NCI-H1436 (cell line): ENCODE results near the gene NPAS2.

Experiments
- DNase-seq: peaks from one replicate; lab custom pipeline; 2025; lab: John Stamatoyannopoulos, UW

The NPAS2 gene

DNA sequence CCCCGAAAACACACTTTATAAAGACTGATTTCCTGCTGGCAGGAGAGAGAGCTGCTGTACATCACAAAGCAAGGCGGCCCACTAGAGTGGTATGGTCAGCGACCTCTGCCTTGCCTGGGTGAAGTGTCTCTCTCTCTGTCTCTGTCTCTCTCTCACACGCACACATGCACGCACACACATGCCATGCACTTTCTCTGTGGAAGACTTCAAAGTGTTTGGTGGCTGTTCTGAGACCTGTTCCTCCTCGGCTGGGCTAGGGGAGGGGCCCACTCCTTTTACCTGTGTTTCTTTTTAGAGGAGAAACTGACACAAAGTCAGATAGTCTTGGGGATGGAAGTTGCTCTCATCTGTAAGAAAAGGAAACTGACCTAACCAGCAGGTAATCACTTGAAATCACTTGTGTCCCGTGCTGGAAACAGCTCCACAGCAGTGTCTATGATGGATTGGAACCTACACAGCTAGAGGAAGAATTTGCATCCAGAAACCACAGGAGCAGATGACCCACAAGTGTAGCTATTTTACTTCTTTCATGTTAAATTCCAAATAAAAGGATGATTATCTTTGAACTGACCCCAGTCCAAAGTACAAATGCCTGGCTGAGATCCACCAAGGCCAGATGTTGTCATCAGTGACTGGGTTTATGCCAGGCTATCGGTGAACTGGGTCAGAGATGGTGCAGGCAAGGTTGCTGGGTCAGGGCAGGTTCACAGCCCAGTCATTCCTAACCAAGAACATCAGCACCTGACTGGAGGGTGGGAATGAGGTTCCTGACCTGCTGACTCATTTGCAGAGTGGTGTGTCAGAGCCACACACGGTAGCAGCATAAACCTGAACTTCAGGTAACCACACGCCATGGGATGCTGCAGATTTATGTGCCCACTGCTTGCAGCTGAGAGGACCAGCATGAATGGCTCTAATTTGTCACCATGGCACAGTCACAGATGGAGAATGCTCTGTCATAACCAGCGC is 63.0 kb downstream of the NPAS2 start:
- DNase-seq, result no peak

DNA sequence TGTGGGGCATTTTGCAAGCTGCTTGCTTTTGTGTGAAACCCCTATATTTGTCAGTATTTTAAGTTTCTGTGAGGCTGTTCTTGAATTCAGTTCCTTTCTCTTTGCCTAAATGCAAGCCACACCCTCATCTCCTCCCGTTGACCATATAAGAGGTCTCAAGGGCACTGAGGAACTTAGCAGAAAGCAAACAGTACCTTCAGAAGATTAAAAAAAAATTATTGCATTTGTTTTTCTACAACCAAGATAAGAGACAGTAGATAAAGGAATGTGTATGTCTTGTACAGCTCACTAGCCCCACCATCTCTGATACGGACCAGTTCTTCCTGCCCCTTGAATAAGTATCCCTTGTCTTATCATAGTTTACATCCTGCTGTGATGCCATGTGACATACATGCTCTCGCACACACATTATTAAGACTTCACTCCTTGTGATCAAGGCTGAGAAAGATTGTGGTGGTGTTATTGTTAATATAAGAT is 64.2 kb downstream of the NPAS2 start:
- no peak for DNase-seq

DNA sequence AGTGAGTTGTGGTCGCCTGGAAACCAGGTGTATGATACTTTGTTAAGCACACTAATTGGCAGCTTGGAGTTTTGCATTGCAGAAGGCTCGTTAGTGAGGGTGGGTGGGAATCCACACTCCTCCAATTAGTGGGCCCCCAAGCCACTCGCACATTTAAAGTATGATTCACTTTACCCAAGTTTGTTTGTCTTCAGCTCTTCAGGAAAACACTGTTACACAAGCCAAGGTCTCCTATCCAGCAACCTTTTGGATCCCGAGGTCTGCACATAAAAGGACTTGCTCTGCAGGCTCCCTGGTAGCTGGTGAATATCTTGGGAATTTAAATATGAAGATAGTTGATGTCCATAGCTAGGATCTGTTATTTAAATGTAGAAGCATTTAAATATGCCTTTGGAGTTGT is 66.1 kb downstream of the NPAS2 start:
- DNase-seq, result no peak

DNA sequence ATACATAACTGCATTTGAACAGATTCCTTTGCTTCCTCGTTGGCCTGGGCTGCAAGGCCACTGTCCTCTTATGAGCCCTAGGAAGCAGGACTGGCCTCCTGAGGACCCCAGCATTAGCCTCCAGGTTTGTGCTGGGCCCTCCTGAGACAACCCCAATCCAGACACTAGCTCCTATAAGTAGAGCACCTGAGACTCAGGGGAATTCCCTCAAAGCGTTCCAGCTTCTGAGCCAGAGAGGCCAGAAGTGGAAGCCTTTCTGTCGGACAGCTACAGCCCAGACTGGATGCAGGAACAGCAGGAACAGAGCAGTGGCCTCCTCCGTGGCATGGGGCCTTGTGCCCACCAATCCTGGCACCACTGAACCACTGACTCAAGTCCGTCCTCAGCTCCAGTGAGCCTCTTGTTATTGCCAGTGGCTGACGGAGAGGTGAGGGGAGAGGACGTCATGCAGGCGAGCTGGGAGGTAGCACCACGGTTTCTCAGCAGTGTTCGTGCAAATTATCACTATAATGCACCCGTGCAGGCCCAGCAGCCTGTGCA is 67.2 kb downstream of the NPAS2 start:
- no peak for DNase-seq

DNA sequence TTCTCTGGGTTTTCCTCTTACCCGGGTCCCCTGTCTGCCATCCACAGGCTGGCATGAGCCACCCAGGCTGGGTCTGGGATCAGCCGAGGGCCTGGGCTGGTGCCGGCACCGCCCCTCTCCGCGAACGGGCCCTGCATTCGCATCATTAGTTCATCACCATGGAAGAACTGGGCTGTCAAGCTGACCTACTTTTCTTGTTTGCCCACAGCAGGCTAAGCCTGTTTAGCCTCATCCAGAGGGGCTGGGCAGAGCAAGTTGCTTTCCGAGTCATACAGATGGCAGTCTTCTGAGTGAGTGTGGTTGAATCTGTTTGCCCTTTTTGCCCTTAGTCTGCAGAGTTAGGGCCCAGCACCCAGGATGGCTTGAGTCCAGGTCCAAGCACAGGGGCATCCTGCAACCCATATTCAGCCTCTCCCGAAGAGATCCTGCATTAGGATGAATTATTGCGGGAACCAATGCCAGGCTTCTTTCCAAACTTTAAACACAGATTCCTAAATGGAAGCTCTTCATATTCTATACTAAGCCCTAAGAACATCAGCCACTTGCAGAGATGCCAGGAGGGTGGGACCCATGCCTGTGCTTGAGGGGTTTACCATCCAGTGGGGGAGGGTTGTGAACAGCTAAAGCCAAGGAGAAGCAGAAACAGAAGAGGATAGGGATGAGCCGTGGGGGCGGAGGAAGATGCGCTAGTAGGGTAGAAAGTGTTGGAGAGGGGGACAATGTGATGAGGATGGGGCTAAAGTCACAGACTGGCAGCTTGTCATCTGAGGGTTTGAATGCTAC is 68.0 kb downstream of the NPAS2 start:
- no peak for DNase-seq

DNA sequence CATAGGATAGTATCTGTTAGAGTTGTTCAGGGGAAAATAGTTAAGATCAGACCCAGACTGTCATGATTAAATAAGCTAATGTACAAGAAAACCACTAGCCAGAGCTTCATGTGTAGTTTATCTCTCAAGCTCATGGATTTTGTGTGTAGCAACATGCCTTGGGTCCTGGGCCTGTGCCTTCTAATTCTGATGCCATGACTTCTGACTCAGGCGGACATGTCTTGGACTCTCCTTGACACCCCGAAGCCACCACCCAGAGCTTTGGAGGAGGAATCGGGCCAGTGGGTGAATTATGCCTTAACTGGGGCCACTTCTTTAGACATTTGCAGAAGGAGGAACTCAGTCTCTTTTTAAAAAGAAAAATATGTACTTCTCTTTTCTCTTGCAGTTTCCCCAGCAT is 68.7 kb downstream of the NPAS2 start:
- DNase-seq, result no peak

DNA sequence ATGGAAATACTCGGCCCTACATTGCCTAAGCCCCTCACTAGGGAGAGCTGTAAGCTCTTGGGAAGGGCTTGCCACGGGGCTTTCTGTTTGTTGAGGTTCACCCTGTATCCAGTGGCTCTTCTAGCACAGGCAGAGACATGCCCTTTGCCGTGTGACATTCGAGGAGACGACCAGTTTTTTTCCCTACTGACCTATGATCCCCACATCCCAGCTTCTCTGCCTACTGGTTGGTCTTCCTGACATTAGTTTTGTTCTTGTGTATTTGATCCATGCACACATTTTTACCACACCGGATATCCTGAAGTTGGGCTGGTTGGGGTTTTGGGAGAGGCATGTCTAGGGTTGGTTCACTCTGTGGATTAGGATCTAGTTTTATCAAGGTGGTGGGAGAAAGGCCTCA is 69.3 kb downstream of the NPAS2 start:
- DNase-seq, result no peak

DNA sequence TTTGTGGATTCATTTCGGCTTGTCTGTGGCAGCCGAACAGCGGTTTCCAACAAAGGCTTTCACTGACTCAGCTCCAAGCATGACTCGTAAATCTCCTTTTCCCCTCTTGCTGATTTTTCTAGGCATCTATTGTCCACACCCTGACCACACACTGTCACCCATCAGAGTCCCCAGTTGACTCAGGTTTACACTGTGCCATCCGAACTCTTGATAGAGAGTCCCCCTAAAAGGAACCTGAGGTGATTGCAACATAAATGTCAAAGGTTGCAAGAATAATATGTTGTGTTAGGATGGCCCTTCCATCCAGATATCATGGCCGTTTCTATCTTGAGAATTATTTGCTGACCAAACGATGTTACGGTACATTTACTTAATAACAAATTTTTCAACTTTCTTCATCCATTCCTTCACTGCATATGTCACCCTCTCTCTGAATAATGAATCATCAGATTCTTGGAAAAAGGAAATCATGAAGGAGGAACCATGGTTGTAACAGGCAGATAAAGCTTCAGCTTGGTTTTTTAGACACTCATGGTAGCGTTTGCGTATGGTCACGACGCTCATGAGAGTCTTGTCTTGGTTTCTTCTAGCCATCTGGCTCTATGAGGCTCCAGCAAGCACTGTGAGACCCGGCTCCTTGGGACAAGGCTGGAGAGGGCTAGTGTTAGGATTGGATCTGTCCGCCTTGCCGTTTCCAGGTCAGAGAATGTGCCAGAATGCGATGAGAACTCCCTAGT is 72.1 kb downstream of the NPAS2 start:
- no peak for DNase-seq

DNA sequence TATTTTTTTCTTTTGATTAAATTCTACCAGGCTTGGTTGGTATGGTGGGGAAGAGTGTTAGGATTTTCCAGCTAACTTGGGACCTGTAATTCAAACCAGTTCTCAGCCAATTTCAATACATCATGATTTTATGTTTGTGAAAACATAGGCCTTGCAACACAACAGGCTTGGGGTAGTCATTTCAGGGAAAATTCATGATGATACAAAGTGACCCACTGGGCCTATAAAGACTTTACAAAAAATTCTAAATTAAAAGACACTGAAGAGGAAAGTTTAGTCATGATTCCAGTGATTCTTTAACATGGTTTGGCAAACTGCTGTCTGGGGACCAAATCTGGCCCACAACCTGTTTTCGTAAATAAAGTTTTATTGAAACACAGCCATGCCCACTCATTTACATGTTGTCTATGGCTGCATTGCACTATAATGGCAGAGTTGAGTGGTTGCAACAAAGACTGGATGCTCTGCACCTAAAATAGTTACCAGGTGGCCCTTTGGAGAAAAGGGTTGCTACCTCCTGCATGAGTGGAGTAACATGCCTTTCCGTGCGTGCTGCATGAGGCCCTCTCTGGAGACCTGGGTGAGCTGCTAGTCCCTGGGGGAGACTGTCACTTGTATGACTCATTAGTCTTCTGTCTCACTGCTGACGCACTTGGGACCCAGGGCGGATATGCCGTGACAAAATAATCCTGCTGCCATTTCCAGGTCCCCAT is 73.6 kb downstream of the NPAS2 start:
- peak; percentile 1 for DNase-seq

DNA sequence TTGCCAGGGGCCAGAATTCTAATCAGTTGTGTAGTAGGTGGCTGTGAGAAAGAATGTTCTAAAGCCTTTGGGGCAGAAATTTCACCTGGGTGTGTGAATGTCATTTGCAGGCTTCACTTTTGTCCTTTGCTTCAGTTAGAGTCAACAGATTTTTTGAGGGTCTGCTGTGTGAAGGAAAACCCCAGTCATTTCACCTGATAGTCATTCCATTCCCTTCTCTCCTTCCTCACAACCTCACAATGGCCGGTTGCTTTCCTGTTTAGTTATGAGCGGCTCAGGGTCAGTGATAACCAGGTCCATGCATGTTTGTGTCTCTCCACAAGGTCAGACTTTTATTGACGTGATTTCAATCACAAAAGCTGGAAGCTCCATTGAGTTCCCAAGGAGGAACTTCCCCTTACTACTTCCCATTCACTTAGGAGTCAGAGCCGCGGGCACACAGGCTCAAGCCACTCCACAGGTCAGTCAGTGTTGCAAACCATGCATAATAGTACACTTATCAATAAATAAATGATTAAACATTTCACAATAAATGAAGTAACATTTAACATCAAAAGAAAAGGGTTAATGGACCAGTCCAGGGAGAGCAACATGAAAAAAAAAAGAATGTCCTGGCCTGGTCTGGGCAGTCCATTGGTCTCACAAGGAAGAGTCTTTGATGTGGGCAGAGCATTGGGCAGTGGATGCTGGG is 74.3 kb downstream of the NPAS2 start:
- no peak for DNase-seq

DNA sequence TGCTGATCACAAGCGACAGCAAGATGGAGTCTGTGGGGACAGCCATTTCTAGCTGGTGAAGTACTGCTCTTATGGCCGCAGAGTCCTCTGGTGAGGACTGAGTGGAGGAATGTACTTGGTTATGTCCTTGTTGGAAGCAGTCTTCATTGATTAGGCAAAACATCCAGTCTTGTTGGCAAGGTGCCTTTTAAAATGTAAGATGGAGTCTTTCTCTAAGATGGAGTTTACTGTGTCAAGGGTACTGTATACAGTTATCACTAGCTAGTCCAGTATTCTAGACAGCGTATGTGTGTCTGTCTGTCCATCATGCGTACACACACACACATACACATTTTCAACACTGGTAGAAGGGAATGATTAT is 74.8 kb downstream of the NPAS2 start:
- no peak for DNase-seq

DNA sequence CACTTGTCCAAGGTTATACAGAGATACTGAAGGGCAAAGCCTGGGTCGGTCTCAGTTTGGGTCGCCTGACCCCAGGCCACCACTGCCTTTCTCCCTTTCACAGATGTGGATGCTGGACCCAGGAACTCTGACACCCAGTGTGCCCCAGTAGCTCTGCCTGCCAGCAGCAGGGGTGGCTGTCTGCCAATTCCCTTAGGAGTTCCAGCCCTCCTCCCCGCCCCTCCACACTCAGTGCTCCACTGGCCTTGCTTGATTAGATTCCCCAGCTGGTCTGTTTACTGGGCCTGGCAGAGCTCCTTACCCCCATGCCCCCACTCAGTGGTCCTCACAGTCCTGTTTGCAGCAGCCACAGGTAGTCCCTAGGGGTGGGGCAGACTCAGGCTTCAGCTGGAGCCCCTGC is 75.5 kb downstream of the NPAS2 start:
- no peak for DNase-seq

DNA sequence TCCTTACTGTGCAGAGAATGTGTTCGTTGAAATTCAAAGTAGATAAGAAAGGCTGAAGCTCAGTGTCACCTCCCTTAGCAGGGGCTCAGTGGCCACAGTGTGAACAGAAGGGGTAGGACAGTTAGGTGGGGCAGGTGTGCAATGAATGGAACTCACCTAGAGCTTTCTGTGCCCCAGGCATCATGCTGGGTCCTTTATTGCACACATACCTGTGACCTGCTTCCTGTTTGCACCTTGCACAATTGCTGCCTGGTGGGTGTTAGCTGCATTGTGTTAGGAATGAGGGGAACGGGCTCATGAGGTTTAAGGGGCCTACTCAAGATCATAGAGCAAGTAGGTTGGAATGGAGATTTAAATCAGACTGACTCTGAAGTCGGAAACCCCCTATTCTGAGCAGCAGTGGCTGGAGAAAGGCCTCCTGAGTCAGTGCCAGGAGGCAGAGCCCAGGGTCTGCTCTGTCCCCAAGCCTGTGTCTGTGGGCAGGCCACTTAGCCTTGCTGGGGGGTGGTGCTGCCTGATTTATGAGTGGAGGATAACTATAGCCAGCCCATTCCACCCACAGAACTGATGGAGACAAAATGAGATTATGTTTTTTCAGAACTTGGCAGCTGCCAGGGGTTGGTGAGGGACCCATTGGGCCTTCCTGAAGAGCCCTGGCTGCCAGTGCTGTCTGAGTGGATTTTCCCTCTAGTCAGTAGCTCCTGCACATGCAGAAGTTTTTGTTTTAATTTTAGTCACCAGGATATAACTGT is 76.2 kb downstream of the NPAS2 start:
- DNase-seq, result no peak

DNA sequence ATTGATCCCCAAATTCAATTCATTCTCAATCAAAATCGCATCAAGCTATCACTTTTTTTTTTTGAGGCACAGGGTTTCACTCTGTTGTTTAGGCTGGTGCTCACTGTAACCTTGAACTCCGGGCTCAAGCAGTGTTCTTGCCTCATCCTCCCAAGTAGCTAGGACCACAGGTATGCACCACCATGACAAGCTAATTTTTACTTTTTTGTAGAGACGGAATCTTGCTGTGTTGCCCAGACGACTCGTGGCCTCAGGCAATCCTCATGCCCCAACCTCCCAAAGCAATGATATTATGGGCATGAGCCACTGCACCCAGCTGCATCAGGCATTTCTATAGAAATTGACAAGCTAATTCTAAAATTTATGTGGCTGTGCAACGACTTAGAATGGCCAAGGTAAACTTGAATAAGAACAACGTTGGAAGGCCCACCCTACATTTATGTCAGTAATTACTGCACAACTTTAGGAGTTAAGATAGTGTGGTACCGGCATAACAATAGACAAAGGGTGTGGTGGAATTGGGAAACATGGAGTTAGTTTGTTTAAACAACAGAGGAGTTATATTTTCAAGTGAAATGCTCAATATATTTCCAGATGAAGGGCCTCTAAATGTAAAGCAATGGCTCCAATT is 78.2 kb downstream of the NPAS2 start:
- DNase-seq, result no peak

DNA sequence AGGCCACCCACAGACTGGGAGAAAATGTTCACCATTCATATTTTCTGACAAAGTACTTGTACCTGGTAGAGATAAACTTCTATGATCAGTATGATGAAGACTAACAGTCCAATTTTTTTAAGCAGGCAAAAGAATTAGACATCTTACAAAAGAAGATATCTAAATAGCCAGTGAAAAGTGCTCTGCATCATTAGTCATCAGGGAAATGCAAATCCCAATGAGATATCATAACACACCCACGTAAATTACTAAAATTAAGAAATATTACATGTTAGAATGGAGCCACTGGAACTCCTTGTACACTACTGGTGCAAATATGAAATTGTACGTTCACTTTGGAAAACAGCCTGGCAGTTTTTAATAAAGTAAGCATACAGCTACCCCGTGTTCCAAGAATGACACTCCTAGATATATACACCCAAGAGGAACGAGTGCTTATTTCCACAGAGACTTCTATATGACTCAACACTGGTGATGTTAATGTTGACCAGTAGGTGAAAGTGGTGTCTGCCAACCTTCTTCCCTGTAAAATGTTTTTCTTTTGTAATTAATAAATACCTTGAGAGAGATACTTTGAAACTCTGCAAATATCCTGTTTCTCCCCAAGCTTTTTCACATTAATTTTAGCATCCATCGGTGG is 80.3 kb downstream of the NPAS2 start:
- no peak for DNase-seq

DNA sequence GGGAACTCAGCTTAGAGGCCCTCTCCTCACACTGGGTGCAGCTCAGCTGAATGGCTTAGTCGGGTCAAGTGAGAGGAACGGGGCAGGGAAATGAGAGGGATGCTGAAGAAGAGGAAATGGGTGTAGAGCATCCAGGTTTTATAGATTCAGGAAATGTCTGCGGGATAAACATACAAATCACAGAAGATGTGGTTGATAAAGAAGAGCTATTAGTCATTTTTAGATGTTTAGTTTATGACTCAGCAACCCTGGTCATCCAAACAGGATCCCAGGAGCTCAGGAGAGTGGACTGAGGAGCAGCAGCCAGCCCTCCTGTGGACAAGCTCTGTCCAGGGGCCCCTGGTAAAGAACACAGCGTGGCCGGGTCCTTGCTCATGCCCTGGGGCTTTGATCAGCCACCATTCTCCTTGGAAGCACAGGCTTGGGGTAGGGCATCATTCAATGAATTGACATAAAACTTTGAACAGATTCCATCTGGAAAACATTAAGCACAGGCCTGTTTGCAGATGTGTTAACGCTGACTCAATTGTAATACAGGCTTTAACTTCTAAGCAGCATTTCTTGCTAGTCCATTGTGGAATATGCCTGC is 83.0 kb downstream of the NPAS2 start:
- no peak for DNase-seq

DNA sequence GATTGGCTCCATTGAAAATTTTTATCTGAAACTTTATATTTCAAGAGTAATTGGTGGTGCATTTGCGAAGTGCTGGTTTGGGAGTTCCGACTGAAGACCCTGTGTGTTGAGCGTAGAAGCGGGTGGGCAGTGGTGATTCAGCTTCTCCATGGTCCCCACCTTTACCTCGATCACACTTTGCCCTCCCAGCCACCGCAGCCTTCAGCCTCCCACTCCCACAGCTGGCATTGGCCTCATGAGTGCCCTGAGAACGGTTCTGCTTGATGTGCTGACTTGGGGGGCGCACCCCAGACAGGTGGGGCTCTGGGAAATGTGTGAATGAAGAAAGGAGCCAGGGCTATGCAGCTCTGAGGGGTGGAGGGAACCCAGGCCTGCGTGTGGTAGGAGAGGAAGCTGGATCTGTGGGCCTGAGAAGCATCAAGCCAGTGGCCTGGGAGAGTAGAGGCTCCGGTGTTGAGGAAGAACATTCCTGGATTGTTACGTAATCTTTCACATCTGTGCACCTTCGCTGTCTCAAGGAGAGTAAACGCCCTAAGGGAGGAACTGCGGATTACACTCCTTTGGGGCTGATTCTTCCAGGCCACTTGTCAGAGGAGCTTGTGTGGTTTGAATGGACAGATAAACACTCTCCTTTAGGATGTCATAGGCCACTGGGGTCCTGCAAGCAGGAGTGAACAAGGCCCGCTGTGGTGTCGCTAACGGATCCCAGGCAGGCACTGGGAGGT is 83.8 kb downstream of the NPAS2 start:
- no peak for DNase-seq
